BE2C (cell line): ENCODE data around the gene CD37.

ENCODE experiments used
- DNase-seq: peaks from one replicate; pipeline ENCODE4 v3.0.0-alpha.2; 2020
- H3K27me3 ChIP-seq: fragments of 250-450 bp; sonication (Bioruptor Pico); 2 replicates; pipeline ENCODE4 v1.5.1; 2020; ENCODE audit warnings: mild to moderate bottlenecking
- H3K36me3 ChIP-seq: fragments of 250-450 bp; sonication (Bioruptor Pico); 2 replicates; pipeline ENCODE4 v1.5.1; 2020; ENCODE audit warnings: mild to moderate bottlenecking
- H3K4me1 ChIP-seq: fragments of 250-450 bp; sonication (Bioruptor Pico); 2 replicates; pipeline ENCODE4 v1.5.1; 2020
- H3K4me3 ChIP-seq: 2 replicates; pipeline ENCODE4 v1.5.1; 2011; ENCODE audit warnings: low read depth, low read length
- H3K9me3 ChIP-seq: fragments of 250-450 bp; sonication (Bioruptor Pico); 2 replicates; pipeline ENCODE4 v1.5.1; 2020
- TF ChIP-seq, protein P1 (sequence below): IDR thresholded peaks from 2 replicates; pipeline ENCODE4 v1.5.1; 2012; ENCODE audit warnings: mild to moderate bottlenecking, low read depth, low read length

Gene CD37

DNA sequence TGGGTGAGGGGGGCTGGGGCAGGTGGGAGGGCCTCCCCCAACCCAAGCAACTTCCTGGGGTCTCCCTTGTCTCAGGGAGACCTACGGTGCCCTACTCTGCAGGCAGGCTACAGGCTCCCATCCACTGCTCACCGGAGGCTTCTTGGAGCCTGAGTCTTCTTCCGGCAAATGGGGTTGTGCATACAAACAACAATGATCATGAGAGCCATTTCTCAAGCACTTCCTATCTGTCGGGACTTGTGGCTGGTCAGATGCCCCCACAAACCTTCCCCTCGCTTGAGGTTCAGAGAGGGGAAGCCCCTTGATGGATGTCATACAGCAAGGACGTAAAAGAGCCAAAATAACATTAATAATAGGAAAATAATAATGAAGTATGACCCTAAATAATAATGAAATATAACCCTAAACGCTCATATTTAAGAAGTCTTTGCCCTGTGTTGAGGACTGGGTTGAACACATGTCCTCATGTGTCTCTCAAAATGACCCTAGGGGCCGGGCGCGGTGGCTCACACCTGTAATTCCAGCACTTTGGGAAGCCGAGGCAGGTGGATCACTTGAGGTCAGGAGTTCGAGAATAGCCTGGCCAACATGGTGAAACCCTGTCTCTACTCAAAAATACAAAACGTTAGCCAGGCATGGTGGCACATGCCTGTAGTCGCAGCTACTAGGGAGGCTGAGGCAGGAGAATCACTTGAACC is 727 bp downstream of the CD37 start:
- Histone ChIP-seq H3K4me3 (no peak overlapping the region), H3K27me3 (no peaks in the 10 kb centered on the region), H3K36me3 (no peaks in the 10 kb centered on the region), H3K4me1 (no peaks in the 10 kb centered on the region; the same call in 1 of the 2 replicates), H3K9me3 (no peaks in the 10 kb centered on the region; the same call in 1 of the 2 replicates)
- TF ChIP-seq, protein P1, sequence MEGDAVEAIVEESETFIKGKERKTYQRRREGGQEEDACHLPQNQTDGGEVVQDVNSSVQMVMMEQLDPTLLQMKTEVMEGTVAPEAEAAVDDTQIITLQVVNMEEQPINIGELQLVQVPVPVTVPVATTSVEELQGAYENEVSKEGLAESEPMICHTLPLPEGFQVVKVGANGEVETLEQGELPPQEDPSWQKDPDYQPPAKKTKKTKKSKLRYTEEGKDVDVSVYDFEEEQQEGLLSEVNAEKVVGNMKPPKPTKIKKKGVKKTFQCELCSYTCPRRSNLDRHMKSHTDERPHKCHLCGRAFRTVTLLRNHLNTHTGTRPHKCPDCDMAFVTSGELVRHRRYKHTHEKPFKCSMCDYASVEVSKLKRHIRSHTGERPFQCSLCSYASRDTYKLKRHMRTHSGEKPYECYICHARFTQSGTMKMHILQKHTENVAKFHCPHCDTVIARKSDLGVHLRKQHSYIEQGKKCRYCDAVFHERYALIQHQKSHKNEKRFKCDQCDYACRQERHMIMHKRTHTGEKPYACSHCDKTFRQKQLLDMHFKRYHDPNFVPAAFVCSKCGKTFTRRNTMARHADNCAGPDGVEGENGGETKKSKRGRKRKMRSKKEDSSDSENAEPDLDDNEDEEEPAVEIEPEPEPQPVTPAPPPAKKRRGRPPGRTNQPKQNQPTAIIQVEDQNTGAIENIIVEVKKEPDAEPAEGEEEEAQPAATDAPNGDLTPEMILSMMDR: no peak
- no peak for DNase-seq

DNA sequence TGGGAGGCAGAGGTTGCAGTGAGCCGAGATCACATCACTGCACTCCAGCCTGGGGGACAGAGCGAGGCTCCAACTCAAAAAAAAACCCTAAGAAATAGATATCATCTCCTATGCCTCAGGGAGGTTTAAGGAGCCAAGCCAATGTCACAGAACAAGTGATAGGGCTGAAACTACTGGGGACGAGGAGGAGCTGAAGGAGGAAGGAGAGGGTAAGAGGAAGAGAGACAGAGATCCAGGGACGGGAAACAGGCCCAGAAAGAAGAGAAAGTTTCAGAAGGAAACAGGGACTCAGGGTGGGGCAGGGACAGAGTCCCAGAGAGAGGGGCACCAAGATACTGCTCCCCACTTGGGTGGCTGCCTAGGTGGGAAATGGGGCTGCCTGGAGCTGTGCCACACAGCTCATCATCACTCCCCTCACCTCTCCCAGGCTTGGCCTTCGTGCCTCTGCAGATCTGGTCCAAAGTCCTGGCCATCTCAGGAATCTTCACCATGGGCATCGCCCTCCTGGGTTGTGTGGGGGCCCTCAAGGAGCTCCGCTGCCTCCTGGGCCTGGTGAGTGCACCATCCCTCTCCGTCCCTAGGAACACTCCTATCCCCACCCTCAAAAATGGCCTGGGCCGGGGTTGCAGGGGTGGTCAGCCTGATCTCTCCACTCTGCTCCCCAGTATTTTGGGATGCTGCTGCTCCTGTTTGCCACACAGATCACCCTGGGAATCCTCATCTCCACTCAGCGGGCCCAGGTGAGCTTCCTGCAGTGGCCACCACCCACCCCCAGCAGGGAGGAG is 1.5 kb downstream of the CD37 start:
- no peaks in the 10 kb centered on the region; the same call in 1 of the 2 replicates for H3K4me1 ChIP-seq

DNA sequence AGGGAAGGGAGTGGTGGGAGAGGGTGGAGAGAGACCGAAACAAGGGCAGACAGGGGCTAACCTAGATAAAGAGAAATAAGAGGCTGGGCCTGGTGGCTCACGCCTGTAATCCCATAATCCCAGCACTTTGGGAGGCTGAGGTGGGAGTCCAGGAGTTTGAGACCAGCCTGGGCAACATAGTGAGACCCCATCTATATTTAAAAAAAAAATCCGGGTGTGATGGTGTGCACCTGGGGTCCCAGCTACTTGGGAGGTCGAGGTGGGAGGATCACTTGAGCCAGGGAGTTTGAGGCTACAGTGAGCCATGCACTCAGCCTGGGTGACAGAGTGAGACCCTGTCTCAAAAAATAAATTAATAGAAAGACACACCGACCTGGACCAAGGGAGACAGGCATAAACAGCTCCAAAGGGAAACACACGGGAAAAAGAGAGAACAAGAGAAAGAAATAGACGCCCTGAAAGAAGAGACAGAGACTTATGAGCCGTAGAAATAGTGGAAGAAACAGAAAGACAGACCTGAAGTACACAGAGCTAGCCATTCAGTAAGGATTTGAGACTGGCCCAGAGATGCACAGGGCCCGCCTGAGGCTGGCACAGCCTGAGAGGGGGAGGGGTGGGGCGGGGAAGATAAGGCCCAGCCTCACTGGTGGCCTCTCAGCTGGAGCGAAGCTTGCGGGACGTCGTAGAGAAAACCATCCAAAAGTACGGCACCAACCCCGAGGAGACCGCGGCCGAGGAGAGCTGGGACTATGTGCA is 2.2 kb downstream of the CD37 start:
- Histone ChIP-seq H3K4me3 (no peak overlapping the region), H3K9me3 (no peaks in the 10 kb centered on the region; the same call in 1 of the 2 replicates), H3K4me1 (no peaks in the 10 kb centered on the region; the same call in 1 of the 2 replicates), H3K27me3 (no peaks in the 10 kb centered on the region), H3K36me3 (no peaks in the 10 kb centered on the region)
- no peak for DNase-seq
- TF ChIP-seq, protein P1: no peak

More for the DNA sequence above, 1.5 kb downstream of the CD37 start:
- H3K27me3 ChIP-seq: no peaks in the 10 kb centered on the region
- no peak overlapping the region for H3K4me3 ChIP-seq
- DNase-seq: no peak
- H3K36me3 ChIP-seq: no peaks in the 10 kb centered on the region
- H3K9me3 ChIP-seq: no peaks in the 10 kb centered on the region; the same call in 1 of the 2 replicates
- TF ChIP-seq, protein P1: no peak

DNA sequence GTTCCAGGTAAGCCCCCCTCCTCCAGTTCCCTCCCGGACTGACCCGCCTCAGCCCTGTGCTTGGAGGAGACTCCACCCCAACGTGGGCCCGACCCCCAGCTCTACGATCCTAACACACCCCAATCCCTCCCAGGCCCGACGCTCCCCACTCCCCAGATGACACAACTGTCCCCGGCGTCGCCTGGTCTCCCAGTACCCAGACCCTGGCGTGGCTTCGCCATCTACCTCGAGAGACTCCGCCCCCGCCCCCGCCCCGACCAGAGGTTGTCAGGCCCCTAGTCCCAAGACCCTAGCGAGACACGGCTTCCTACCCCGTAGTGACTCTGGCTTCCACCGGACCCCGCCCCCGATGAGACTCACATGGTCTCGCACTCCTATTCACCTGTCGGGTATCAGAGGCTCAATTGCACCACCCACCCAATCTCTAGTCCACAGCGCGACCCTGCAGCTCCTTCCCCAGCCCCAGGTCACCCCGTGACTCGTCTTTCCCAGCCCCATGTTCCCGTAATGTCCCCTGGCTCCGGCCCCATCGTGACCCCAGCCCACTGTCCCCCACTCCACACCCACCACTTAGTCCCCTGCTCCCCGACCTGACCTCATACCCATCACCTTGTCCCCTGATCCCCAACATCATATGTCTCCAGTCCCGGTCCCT is 2.9 kb downstream of the CD37 start:
- H3K36me3 ChIP-seq: no peaks in the 10 kb centered on the region
- H3K4me1 ChIP-seq: no peaks in the 10 kb centered on the region; the same call in 1 of the 2 replicates
- TF ChIP-seq, protein P1: no peak
- no peaks in the 10 kb centered on the region; the same call in 1 of the 2 replicates for H3K9me3 ChIP-seq
- H3K27me3 ChIP-seq: no peaks in the 10 kb centered on the region
- no peak for DNase-seq
- H3K4me3 ChIP-seq: no peak overlapping the region

DNA sequence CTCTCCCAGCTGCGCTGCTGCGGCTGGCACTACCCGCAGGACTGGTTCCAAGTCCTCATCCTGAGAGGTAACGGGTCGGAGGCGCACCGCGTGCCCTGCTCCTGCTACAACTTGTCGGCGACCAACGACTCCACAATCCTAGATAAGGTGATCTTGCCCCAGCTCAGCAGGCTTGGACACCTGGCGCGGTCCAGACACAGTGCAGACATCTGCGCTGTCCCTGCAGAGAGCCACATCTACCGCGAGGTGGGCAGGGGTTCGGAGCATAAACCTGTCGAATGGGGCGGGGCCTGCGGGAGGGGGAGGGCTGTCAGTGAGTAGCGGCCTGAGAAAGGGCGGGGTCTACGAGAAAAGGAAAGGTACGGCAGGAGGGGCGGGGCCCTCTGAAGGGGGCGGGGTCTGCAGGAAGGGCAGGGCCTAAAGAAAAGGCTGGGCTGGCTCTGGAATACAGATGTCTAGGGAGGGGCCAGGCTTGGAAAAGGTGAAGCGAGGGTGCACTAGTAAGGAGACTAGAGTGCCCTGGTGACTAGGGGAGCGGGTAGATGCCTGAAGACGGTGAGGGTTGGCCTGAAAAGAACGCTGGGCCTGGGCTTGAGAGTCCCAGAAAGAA is 3.6 kb downstream of the CD37 start:
- DNase-seq: peak; percentile 41
- H3K36me3 ChIP-seq: no peaks in the 10 kb centered on the region
- no peak overlapping the region for H3K4me3 ChIP-seq
- H3K4me1 ChIP-seq: no peaks in the 10 kb centered on the region; the same call in 1 of the 2 replicates
- TF ChIP-seq, protein P1: no peak
- no peaks in the 10 kb centered on the region; the same call in 1 of the 2 replicates for H3K9me3 ChIP-seq
- H3K27me3 ChIP-seq: no peaks in the 10 kb centered on the region
